Stimulated activated CD4-positive, alpha-beta T cell treated with anti-CD3 and anti-CD28 coated beads, TNF-alpha, amount 100 ng/mL, for 1 hour (primary cell): ENCODE data around the gene CYP2A6.
"Not testable (repeated sequence)": the region's sequence is repeated elsewhere in the genome, so short reads cannot be mapped to it uniquely, and the experiment has no call there.

ENCODE experiments used
- DNase-seq, 3 donors: peaks; one replicate each; pipeline ENCODE4 v3.0.0-alpha.2; 2020; ENCODE audit warnings: low read depth in 3 of 3, low spot score in 1 of 3

Gene CYP2A6, protein sequence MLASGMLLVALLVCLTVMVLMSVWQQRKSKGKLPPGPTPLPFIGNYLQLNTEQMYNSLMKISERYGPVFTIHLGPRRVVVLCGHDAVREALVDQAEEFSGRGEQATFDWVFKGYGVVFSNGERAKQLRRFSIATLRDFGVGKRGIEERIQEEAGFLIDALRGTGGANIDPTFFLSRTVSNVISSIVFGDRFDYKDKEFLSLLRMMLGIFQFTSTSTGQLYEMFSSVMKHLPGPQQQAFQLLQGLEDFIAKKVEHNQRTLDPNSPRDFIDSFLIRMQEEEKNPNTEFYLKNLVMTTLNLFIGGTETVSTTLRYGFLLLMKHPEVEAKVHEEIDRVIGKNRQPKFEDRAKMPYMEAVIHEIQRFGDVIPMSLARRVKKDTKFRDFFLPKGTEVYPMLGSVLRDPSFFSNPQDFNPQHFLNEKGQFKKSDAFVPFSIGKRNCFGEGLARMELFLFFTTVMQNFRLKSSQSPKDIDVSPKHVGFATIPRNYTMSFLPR

DNA sequence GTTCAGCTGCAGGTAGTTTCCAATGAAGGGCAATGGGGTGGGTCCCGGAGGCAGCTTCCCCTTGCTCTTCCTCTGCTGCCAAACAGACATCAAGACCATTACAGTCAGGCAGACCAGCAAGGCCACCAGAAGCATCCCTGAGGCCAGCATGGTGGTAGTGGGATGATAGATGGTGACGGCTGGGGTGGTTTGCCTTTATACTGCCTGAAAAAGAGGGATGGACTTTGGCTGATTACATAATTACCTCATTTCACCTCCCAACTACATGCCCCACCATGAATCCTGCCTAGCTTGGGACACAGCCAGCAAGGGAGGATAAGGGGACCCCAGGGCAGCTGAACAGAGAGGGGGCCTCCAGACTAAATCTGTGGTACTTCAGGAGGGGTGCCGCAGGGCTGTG lies at the start of gene CYP2A6:
Gene CYP2A6 (minus strand): TSS at position 171 of the 400 bp plus-strand sequence. CDS start 21 bp downstream, at position 150.
- not testable (repeated sequence) for DNase-seq

DNA sequence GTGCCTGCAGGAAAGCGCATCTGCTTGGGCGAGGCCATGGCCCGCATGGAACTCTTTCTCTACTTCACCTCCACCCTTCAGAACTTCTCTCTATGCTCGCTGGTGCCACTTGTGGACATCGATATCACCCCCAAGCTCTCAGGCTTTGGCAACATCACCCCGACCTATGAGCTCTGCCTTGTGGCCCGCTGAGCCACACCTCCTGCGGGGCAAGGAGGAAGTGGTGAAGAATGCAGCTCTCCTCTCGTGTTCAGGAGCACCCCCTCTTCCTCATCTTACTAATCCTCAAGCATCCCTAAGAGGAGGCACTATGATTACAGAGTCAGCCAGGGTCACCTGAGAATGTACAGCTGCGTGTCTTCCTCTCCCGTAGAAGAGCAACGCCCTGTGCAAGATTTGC lies 49.7 kb upstream of the CYP2A6 start:
- DNase-seq, result not testable (repeated sequence)

DNA sequence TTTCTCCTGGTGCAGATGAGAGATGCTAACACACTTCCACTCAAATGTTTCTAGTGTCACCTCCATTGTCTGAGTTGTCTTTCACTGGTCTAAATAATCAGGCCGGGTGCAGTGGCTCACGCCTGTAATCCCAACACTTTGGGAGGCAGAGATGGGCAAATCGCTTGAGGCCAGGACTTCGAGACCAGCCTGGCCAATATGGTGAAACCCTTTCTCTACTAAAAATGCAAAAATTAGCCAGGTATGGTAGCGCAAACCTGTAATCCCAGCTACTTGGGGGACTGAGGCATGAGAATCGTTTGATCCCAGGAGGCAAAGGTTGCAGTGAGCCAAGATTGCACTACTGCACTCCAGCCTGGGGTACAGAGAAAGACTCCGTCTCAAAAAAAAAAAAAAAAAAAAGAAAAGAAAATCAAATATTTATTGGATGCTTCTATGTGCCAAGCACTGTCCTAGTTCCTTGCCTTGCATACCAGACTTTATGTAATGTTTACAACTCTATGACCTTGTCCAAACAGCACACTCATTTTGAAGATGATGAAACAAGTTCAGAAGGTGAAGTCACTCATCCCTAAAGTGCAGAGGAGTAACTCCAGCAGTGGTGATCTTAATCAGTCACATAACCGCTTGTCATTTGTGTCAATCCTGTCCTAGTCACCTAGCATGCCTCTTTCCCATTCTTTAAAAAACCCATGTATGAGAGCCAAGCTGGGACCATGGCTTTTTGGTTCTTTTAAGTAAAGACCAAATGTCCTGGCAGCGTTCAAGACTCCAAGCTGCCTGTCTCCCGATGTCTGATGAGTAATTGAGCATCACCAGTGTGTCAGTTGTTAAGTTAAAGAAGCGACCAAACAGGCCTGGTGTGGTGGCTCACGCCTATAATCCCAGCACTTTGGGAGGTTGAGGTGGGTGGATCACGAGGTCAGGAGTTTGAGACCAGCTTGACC lies 46.9 kb upstream of the CYP2A6 start:
- not testable (repeated sequence) for DNase-seq

DNA sequence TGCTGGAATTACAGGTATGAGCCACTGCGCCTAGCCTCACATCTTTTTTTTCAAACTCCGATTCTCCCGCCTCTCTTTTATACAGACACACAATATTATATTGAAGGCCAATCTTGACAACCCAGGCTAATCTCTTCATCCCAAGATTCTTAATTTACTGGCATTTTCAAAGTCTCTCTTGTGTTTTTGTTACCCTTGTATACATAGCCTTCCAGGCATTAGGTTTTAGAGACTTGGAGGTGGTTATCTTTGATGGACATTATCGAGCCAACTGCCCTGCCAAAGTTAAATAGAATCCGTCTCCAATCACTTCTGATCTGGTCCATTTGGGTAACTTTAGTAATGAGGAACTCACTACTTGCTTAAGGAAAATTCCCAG lies 46.2 kb upstream of the CYP2A6 start:
- no peak for DNase-seq

DNA sequence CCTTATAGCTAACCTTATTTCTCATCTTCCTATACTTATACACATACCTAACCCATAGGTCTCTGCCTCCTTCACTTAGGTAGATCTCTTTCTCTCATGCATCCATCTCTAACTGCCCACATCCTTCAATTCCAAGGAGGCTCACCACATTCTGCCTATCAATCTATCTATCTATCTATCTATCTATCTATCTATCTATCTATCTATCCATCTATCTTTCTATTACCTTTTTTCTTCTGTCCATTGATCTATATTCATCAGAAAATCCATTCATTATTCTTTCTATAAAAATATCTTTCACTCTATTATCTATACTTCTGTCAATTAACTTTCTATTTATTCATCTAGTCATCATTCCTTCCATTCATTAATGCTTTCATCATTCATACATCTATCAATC lies 42.9 kb upstream of the CYP2A6 start:
- DNase-seq, result no peak

DNA sequence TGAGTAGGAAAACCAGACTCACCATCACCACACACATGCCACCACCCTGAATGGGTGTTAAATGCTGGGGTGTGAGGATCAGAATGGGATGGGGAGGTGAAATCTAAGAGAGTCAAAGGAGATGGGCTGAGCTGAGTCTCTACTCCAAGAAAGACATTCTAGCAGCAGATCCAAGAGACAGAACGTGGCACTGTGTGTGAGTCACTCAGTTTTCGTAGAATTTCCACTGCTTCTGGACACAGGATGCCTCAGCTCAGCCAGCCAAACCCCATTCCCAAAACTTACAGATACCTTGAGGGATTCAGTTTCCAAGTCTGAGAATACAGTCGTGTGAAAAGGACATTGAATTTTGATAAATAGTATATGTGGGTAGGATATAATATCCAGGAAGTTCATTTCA lies 39.1 kb upstream of the CYP2A6 start:
- DNase-seq, result no peak

DNA sequence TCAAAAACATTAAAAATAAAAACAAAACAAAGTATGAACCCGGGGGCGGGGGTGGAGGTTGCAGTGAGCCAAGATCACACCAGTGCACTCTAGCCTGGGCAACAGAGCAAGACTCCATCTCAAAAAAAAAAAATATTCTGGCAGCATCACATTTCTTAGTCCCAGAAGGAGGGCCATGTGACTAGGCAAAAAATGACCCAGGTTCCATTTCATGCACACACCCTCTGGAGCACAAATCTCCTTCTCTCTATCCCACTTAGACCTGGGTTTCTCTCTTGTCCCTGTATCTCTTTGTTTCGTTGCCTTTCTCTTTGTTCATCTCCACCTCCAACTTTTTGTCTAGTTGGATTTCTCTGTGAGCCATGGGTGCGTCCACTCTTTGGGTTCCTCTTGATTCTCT lies 37.9 kb upstream of the CYP2A6 start:
- no peak for DNase-seq

DNA sequence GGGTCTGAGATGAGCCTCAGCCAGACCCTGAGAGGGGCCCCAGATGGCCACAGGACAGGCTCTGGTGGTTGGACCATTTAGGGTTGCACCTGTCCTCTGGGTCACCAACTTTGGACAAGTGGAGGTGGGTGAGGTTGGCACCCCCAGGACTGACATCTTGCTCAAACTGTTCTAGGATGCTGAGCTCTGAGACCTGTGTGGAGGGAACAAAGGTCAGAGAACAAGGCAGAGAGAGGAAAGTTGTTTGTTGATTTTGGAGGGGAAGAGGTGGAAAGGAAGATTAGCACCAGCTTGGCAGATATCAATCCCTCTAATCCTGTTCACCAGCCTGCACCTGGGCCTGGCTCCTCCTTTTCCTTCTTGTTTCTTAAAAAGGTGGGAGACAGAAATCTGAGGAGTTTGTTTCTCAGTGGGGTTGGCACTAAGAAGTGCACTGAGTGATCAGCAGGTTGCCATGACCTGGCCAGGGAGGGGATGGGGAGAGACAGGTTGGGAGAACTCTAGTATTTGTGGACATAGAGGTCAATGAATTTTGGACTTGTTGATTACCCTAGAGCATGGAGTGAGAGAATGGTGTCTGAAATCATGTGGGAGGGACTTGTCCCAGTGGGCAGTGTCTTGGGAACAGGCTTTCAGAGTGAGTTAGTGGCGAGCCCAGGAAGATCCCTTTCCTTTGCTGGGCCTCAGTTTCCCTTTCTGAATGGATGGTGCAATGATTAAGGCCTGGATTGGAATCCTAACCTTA lies 34.1 kb upstream of the CYP2A6 start:
- not testable (repeated sequence) for DNase-seq

DNA sequence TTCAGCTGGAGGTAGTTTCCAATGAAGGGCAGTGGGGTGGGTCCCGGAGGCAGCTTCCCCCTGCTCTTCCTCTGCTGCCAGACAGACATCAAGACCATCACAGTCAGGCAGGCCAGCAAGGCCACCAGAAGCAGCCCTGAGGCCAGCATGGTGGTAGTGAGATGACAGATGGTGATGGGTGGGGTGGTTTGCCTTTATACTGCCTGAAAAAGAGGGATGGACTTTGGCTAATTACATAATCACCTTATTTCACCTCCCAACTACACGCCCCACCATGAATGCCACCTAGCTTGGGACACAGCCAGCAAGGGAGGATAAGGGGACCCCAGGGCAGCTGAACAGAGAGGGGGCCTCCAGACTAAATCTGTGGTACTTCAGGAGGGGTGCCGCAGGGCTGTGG lies 31.8 kb upstream of the CYP2A6 start, which contains the start of gene CYP2A7:
Gene CYP2A7 (minus strand): TSS at position 170 of the 400 bp plus-strand sequence. CDS start 21 bp downstream, at position 149.
- DNase-seq, result not testable (repeated sequence)

DNA sequence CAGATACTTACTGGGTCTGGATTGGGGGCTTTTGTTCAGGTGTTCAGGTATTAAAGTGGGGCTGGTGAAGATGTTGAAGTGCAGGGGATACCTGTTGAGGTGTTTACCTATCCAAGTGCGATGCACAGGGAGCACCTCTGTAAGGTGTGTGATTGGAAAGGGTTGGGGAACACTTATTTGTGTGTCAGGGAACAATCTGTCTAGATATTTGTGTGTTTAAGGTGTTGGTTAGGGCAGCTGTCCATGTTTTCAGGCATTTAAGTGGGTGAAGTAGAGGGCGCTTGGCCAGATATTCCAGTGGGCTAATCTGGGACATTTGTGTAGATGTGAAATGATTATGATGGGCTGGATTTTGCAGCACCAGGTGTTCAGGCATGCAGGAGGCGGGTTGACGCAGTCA lies 29.1 kb upstream of the CYP2A6 start:
- not testable (repeated sequence) for DNase-seq

DNA sequence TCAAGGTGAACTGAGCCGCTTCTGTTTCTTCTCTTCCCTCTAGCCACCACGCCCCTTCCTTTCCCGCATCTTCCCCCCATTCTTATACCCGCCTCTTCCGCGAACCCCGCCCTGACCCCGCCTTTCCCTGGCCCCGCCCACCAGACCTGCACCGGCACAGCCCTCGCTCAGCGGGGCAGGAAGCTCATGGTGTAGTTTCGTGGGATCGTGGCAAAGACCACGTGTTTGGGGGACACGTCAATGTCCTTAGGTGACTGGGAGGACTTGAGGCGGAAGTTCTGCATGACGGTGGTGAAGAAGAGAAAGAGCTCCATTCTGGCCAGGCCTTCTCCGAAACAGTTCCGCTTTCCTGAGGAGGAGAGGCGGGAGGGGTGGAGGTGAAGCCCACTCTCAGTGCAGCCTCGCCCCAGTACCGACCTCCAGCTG lies 25.3 kb upstream of the CYP2A6 start:
- peak; percentile 45 to 76 (median 49) for DNase-seq

DNA sequence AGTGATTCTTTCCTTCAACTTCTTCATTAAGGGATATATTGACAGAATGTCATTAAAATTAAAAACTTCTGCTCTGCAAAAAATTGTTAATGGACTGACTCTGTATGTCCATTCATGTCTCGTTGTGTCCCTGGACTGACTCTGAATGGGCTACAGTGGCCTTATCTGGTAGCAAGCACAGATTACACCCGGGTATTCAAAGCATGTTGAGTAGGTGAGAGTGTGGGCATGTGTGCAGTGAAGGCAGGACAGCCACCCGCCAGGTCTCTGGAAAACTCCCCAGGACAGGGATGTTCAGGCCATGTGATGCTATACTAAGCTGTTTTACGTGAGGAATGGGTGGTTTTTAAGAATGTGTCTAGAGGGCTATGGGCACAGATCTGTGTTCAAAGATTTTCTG lies 24.6 kb upstream of the CYP2A6 start:
- DNase-seq, result not testable (repeated sequence)

DNA sequence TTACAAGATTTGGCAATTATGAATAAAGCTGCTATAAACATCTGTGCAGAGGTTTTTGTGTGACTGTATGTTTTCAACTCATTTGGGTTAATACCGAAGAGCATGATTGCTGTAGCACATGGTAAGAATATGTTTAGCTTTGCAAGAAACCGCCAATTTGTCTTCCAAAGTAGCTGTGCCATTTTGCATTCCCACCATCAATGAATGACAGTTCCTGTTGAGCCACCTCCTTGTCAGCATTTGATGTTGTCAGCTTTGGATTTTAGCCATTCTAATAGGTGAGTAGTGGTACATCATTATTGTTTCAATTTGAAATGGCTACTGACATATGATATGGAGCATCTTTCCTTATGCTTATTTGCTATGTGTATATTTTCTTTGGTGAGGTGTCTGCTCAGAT lies 23.6 kb upstream of the CYP2A6 start:
- not testable (repeated sequence) for DNase-seq

DNA sequence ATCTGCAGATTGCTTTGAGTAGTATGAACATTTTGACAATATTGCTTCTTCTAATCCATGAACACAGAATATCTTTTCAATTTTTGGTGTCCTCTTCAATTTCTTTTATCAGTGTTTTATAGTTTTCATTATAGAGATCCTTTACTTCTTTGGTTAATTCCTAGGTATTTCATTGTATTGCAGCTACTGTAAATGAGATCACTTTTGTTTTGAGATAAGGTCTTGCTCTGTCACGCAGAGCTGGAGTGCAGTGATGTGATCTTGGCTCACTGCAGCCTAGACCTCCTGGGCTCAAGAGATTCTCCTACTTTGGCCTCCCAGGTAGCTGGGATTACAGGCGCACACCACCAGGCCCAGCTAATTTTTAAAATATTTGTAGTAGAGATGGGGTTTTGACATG lies 22.0 kb upstream of the CYP2A6 start:
- DNase-seq, result no peak

DNA sequence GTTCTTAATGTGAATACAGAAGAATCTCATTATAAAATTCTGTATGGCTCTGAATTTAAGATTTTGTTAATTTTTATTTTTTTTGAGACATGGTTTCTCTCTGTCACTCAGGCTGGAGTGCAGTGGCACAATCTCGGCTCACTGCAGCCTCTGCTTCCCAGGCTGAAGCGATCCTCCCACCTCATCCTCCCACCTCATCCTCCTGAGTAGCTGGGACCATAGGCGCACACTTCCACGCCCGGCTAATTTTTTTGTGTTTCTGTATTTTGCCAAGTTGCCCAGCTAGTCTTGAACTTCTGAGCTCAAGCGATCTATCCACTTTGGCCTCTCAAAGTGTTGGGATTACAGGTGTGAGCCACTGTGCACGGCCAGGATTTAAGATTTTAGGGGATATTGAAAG lies 17.5 kb upstream of the CYP2A6 start:
- DNase-seq, result no peak

DNA sequence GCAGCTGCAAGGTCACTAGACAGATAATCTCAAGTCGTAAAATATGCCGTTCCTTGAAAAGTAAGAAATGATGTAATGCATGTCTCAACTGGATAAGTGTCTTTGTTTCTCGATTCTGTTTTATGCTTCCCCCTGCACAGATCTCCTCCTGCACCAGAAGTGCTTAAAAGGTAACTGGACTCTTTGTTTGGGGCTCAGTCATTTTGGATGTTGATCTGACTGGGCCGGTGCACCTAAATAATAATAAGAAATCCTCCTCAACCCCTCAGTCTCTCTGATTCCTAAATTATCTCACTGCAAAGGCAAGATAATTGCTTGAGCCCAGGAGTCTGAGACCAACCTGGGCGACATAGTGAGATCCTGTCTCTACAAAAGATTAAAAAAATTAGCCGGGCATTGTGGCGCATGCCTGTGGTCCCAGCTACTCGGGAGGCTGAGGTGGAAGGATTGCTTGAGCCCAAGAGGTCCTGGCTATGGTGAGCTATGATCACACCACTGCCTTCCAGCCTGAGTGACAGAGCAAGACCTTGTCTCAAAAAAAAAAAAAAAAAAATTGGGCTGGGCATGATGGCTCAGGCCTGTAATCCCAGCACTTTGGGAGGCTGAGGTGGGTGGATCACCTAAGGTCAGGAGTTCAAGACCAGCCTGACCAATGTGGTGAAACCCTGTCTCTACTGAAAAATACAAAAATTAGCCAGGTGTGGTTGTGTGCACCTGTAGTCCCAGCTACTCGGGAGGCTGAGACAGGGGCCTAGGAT lies 14.7 kb upstream of the CYP2A6 start:
- DNase-seq, result not testable (repeated sequence)

DNA sequence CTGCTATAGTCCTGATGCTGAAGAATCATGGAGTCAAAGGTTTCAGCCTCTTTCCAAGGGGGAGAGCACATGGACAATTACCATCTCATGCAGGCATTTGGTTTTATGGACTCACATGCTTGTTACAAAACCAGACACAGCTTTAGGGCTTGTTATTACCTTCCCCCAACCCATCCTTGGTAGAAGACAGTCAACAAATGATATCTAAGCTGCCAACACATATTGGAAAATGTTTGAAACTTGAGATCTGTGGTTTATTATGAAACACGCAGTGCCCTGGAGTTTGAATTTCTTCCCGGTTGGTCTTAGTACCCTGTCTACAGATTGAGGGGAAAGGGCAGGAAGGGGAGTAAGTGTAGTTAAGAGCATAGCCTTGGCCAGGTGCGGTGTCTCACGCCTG lies 12.5 kb upstream of the CYP2A6 start:
- no peak for DNase-seq

DNA sequence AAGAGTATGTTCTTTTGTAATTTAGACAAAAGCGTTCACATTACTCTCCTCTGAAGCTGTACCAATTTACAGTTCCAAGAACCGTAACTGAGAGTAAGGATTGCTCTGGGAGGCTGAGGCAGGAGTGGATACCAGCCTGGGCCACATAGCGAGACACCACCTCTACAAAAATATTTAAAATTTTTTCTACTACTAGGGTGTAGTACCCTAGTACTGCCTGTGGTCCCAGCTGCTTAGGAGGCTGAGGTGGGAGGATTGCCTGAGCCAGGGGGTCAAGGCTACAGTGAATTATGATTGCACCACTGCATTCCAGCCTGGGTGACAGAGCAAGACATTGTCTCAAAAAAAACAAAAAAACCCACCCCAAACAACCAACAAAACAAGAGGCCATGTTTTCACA lies 12.1 kb upstream of the CYP2A6 start:
- no peak for DNase-seq

DNA sequence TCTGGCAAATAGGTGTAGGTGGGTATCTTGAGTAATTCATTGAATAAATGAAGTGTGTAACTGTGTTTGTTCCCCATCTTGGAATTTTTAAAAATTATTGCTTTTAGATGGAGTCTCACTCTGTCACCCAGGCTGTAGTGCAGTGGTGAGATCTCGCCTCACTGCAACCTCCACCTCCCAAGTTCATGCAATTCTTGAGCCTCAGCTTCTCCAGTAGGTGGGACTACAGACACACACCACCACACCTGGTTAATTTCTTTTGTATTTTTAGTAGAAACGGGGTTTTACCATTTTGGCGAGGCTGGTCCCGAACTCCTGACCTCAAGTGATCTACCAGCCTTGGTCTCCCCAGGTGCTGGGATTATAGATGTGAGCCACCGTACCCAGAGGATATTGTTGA lies 7.9 kb upstream of the CYP2A6 start:
- no peak for DNase-seq

DNA sequence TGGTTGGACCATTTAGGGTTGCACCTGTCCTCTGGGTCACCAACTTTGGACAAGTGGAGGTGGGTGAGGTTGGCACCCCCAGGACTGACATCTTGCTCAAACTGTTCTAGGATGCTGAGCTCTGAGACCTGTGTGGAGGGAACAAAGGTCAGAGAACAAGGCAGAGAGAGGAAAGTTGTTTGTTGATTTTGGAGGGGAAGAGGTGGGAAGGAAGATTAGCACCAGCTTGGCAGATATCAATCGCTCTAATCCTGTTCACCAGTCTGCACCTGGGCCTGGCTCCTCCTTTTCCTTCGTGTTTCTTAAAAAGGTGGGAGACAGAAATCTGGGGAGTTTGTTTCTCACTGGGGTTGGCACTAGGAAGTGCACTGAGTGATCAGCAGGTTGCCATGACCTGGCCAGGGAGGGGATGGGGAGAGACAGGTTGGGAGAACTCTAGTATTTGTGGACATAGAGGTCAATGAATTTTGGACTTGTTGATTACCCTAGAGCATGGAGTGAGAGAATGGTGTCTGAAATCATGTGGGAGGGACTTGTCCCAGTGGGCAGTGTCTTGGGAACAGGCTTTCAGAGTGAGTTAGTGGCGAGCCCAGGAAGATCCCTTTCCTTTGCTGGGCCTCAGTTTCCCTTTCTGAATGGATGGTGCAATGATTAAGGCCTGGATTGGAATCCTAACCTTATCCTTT lies 2.4 kb upstream of the CYP2A6 start:
- DNase-seq, result not testable (repeated sequence)
